Subcutaneous adipose tissue (tissue), 4 donors: ENCODE results near the gene NCOA1. TPM values are rescaled to one million over a fixed set of nuclear protein-coding genes. Genes with fewer than 3 reads are reported as not detected.

Experiments
- CTCF ChIP-seq: fragments of 450-650 bp; IDR thresholded peaks from one replicate; pipeline ENCODE4 v1.5.1; 2016; ENCODE audit warnings: low read depth, mild to moderate bottlenecking, control low read depth, antibody characterized with exemption, moderate library complexity
- total RNA-seq, 4 donors: library from RNA; depleted of rRNA; stranded (reverse); fragments of >200 nt; gene quantifications; one replicate each; pipeline ENCODE4 v1.1.0, GENCODE V29; 2016

NCOA1 gene
- total RNA-seq, 4 donors from 2014 or later = 48.2 to 84.6 (median 53.1) TPM

- TF ChIP-seq CTCF = no peak
Measured at GRCh38 chr2:24594283-24594682, 103.2 kb downstream of the NCOA1 start.

GRCh38 chr2:24597181-24597870 is 106.3 kb downstream of the NCOA1 start:
- TF ChIP-seq CTCF = no peak

GRCh38 chr2:24611631-24612030 is 120.6 kb downstream of the NCOA1 start:
- TF ChIP-seq CTCF = no peak

- TF ChIP-seq CTCF = no peak
Measured at GRCh38 chr2:24613154-24613814, 122.2 kb downstream of the NCOA1 start.

- no peak for TF ChIP-seq CTCF
Measured at GRCh38 chr2:24616616-24617015, 125.6 kb downstream of the NCOA1 start.

- no peak for TF ChIP-seq CTCF
Measured at GRCh38 chr2:24617424-24617823, 126.4 kb downstream of the NCOA1 start.

- TF ChIP-seq CTCF = no peak
Measured at GRCh38 chr2:24618144-24618543, 127.1 kb downstream of the NCOA1 start.
